ENCODE results near the gene SH3TC1.
A peak's percentile ranks its signal among the peaks of the same experiment; 100 is the strongest.

The SH3TC1 gene

DNA sequence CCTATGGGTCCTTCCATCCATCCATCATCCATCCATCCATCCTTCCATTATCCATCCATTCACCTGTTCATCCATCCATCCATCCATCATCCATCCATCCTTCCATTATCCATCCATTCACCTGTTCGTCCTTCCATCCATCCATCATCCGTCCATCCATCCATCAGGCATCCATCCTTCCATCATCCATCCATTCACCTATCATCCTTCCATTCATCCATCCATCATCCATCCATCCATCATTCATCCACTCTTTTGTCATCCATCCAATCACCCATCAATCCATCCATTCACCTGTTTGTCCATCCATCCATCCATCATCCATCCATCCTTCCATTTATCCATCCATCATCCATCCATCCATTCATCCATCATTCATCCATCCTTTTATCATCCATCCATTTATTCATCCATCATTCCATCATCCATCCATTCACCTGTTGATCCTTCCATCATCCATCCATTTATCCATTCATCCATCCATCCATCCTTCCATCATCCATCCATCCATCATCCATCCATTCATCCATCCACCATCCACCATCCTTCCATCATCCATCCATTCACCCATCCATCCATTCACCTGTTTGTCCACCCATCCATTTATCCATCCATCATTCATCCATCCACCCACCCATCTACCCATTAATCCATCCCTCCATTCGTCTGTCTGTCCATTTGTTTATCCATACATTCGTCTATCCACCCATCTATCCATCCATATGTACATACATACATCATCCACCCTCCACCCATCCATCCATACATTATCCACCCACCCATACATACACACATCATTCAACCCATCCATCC, 34.8 kb downstream of the SH3TC1 start:
- DNase-seq, result no peak

GRCh38 chr4:8234715-8235114, 35.6 kb downstream of the SH3TC1 start:
- DNase-seq, result no peak

DNA sequence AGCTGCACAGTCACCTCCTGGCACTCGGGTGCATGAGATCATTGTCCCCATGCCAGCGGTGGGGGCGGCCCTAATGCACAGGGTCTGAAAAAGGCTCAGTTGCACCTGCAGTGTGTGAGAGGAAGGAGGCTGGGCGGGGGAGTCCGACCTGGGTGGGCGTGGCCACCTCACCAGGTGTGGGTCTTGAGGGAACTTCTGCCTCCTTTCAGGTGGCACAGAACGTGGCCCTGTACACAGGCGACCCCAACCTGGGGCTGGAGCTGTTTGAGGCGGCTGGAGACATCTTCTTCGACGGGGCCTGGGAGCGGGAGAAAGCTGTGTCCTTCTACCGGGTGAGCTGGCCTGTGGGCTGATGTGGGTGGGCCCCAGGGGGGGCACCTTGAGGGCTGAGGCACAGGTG, 36.1 kb downstream of the SH3TC1 start:
- DNase-seq, result peak; percentile 74

GRCh38 chr4:8235686-8236085, 36.6 kb downstream of the SH3TC1 start:
- DNase-seq, result no peak

DNA sequence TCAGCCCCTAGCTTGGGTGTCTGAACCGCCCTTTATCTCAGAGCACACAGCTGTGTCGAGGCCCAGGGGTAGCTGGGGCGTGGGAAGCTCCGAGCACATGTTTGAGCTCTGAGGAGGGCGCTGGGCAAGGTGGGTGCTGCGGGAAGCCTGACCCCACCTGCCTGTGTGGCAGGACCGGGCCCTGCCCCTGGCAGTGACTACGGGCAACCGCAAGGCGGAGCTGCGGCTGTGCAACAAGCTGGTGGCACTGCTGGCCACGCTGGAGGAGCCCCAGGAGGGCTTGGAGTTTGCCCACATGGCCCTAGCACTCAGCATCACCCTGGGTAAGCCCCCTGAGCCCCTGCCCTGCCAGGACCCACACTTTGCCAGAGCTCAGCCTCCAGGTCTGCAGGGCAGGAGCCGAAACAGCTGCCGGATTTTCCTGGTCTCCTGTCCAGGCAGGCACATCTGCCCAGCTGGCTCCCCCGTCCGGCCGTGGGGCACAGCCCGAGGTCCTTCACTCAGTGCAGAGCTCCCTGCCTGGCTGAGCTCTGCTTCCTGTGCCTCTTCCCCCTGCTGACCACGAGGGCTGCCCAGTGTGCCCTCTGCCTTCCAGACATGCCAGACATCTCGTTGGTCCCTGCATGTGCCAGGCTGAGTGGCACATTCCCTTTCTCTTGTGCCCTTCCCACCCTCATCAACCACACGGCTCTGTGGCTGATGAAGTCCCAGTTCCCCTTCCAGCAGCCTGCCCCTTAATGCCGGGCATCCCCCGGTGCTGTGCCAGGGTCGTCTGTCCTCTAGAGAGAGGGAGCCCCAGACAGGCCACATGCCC, 37.2 kb downstream of the SH3TC1 start:
- no peak for DNase-seq

DNA sequence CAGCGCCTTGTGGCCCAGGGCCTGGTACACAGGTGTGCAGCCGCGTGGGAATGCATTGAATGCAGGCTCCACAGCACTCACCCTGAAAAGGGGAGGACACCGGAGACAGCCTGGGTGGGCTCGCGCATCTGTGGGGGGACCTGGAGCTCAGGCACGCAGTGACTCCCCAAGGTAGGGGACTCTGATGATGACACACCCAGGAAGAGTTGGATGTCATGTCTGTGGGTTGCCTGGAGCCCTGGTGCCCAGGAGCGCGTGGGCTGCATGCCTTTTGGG, 37.8 kb downstream of the SH3TC1 start:
- DNase-seq, result no peak

DNA sequence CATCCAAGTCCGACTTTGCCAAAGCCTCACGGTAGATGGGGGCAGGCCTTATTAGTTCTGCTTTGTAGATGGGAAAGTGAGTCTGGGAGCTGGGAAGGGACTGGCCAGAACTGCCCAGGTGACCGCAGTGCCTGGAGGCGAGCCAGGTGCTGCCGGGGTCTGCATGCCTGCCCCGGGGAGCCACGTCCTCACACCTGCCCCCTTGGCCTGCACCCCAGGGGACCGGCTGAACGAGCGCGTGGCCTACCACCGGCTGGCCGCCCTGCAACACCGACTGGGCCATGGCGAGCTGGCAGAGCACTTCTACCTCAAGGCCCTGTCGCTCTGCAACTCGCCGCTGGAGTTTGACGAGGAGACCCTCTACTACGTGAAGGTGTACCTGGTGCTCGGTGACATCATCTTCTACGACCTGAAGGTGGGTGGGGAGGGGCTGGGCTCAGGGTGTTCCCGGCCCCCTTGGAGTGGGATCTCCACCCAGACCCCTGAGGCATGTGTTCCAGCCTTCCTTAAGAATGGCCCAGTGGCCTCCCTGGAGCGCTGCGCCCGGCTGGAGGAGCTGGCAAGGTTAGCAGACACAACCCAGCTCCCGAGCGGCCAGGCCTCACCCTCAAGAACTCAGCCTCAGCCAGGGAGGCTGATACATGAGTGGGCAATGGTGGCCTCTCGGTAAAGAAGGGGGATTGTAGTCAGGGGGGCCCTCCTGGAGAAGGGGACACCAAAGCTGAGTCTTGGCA, 38.3 kb downstream of the SH3TC1 start:
- peak; percentile 12 for DNase-seq

DNA sequence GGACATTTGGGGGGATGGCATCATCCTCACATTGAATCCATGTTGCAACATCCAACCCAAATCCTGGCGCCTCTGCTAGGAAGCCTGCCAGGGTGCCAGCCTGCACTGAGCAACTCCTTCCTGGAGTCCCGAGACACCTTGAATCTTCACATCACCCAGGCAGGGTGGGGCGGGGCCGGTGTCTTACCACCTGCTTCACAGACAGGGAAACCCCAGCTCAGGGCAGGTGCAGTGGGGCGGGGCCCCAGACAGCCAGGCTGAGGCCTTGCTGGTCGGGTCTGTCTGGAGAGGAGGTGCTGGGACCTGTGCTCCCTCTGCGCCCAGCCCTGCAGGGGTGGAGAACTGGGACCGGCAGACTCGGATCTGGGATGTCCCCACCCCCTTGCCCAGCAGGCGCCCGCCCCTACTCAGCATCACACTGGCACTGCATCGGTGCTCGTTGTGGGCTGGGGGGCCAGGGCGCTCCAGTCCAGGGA, 39.0 kb downstream of the SH3TC1 start:
- peak; percentile 56 for DNase-seq

GRCh38 chr4:8238515-8239053, 39.5 kb downstream of the SH3TC1 start:
- DNase-seq, result peak; percentile 51

DNA sequence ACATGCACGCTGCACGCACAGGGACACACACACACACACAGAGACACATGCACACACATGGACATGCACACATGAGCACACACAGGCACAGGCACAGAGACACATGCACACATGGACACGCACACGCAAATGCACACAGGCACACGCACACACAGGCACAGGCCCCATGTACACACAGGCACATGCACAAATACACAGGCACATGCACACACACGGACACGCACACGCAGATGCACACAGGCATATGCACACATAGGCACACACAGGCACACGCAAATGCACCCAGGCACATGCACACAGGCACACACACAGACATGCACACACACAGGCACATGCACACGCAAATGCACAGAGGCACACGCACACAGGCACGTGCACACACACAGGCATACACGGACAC, 40.1 kb downstream of the SH3TC1 start:
- no peak for DNase-seq

DNA sequence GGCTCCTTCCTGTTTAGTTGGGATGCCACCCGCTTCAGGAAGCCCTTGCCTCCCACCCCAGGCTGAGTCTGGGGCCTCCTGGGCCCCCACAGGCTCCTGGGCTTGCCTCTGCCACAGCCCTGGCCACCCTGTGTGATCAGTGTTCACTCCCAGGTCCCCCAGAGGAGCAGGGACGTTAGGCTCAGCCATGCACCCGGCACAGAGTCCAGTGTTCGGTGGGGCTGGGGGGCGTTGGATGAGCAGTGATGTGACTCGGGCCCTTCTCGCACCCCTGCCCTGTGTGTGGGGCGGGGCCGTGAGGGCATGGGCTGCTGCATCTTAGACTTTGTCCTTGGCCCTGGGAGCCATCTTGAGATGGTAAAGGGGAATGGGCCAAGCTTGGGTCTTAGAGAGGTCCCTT, 40.6 kb downstream of the SH3TC1 start:
- no peak for DNase-seq

DNA sequence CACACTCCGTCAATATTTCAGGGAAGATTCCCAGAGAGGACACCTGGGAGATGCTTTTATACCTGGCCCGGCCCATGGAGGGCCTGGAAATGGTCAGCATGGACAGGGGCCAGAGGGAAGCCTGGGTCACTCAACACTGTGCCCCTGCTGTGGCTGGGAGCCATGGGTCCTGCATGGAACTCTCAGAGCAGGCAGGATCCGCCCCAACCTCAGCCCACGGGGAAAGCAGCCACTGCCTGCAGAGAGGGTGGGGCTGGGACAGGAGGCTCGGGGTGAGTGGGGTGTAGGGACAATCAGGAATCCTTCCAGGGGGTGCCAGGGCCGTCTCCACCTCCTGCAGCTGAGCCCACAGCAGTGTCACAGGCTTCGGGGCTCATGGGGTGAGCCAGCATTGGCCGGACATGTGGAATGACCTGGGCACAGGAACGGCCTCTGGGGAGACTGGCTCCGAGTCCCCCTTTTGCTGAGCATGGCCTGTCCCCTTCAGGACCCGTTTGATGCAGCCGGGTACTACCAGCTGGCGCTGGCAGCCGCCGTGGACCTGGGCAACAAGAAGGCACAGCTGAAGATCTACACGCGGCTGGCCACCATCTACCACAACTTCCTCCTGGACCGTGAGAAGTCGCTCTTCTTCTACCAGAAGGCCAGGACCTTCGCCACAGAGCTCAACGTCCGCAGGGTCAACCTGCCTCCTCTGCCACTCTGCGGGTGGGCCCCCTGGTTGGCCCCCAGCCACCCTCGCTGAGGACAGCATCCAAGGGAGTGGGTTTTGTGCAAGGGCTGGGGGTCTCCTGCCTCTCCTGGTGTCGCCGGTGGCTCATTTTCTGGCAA, 41.3 kb downstream of the SH3TC1 start:
- no peak for DNase-seq

GRCh38 chr4:8241211-8241779, 42.2 kb downstream of the SH3TC1 start:
- no peak for DNase-seq

DNA sequence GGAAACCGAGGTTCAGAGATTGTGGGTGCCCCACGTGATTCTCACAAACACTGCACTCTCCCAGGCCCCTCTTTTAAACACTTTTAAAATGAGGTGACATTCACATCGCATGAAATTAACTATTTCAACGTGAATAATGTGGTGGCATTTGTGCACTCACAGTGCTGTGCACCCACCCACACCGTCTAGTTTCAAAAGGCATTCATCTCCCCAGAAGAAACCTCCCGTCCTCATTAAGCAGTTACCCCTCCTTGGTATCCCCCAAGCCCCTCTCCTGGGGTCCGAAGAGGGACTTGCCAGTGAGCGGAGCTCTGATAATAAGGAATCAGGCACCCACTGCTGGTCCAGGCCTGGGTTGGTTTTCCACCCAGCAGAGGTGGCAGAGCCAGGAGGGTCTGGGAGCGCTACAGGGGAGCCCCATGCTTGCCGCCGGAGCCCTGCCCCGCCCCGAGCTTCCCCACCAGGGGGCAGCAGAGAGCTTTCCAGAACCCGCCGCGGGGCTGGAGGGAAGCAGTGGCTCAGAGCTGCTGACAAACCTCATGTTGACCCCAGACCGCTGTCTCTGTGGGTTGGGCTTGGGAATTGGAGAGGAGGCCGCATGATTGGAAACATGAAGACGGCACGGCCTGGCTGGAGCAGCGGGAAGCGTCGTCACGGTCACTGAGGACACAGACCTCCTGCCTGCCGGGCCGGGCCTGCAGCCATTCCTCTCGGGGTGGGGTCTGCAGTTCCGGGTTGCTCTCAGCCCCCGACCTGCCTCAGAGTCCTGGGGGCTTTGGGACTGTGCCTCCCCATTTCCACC, 43.0 kb downstream of the SH3TC1 start:
- DNase-seq, result peak; percentile 81

DNA sequence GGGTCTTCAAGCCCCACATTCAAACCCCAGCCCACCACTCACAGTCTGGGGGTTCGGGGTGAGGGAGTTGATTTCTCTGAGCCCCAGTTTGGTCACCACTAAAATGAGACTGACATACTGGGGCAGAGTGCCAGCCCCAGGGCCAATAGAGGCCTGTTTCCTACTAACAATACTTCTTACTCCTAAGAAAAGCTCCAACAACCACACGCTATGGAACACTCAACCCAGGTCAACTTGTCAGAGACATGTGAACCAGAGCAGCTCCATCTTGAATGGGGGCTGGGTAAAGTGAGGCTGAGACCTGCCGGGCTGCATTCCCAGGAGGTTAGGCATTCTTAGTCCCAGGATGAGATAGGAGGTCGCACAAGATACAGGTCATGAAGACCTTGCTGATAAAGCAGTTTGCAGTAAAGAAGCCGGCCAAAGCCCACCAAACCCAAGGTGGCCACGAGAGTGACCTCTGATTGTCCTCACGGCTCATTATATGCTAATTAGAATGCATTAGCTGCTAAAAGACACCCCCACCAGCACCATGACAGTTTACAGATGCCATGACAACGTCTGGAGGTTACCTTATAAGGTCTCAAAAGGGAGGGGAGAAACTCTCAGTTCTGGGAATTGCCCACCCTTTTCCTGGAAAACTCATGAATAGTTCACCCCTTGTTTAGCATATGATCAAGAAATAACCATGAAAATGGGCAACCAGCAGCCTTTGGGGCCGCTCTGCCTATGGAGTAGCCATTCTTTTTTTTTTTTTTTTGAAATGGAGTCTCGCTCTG, 43.9 kb downstream of the SH3TC1 start:
- DNase-seq, result no peak

GRCh38 chr4:8244001-8244757, 45.1 kb downstream of the SH3TC1 start:
- DNase-seq, result no peak

- DNase-seq, result no peak
These were observed 45.9 kb downstream of the SH3TC1 start for GRCh38 chr4:8244931-8245460.

DNA sequence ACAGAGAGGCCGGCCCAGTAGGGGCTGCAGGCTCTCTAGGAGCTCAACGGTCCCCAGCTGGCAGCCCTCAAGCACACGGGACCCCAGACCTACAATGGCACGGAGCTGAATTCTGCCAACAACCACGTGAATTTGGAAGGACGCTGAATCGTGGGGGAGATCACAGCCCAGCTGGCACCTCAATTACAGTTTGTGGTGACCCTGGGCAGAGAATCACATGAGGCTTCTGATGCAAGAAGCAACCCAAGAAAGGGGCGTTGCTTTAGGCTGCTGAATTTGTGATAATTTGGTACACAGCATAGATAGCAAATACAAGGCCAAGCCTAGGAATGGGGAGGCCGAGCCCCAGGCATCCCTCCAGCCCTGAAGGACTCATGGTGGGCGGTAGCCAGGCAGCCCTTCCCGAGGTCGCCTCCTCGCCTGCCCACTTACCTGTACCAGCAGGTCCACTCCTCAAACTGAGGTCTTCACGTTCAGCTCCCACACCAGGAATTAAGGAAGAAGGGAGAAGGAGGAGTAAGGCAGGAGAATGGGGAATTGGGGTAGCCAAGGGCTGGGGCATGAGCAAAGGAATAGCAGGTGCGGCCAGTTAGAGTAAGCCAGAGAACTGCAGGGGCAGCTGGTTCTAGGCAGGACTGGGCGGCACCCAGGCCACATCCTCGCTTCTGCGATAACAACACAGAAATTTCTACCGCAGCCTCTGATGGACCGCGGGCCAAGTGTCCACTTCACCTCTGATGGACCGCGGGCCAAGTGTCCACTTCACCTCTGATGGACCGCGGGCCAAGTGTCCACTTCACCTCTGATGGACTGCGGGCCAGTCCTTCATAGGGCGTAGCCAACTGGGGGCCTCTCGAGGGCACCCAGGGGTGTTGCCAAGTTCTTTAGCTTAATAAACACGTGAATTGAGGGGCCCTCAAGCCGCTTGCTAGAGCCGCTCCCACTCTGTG, 47.1 kb downstream of the SH3TC1 start:
- no peak for DNase-seq
